CD4-positive, alpha-beta T cell treated with Interferon gamma for 1 hour (primary cell): ENCODE measurements around the gene CACHD1.

Experiments used
- DNase-seq: peaks from one replicate; pipeline ENCODE4 v3.0.0-alpha.2; 2020

Gene CACHD1

DNA sequence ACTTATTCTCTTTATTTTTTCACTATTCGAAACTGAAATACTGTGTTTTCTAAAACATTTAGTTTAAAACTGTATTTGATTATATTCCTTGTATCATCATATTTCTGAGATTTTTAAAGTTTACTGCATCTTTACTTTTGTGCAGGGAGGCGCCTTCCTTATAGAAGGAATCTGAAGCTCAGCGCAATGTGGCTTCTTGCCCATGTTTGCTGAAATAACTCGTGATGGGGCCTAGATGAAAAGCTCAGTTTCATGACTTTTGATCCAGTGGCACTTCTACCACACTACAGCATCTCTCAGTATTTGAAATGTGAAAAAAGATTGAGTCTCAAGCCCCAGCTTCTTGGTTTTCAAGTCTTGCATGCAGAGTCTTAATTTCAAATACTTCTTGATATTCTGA is 28.4 kb downstream of the CACHD1 start:
- no peak for DNase-seq

DNA sequence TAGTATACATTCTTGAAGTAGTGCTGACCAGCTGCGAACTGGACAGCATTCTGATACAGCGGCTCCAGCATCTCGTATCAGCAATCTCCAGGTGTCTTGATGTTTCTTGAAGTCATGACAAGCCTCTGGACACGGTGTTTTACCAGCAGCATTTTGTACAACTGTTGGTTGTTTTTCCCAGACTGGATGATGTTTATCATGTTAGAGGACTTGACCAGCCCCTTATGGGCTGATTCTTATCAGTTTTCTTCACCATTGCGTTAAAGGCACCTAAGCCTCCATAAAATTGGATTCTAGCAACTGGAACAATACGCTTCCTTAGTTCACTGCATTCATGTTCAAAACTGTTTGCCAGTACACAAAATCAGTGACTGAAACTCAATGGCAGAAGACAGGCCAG is 29.1 kb downstream of the CACHD1 start:
- no peak for DNase-seq

GRCh38 chr1:64499966-64500365 is 30.0 kb downstream of the CACHD1 start:
- no peak for DNase-seq

- DNase-seq, result no peak
Measured at GRCh38 chr1:64502083-64502482, 32.2 kb downstream of the CACHD1 start.

GRCh38 chr1:64502931-64503330 is 33.0 kb downstream of the CACHD1 start:
- no peak for DNase-seq

DNA sequence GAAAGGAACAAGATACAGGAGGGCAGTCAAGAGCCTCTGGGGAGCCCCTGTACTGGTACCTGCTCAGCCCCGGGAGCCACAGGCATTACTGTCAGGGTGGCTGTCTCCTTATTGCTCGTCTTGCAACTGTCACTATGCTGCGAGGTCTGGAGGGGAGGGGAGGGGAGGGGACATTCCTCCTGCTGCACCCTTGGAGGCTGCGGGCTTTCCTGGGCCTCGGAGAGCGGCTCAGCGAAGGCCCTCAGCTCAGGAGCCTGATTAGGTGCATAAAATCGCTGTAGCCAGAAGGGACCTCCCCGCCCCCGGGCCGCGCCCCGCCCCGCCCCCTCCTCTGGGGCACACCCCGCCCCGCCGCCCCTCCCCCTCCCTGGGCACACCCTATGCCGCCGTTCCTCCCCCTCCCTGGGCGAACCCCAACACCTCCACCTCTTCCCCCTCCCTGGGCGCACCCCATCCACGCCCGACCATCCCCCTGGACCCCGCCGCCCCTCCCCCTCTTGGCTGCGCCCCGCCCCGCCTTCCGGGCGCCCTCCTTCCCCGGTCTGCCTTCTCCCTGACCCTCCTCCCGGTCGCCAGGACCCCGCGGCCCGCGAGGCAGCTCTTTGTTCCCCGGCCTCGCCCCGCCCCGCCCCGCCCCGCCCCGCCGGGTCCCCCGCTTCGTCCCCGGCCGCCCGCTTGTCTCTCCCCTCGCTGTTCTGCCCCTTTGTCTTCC is 35.5 kb downstream of the CACHD1 start:
- DNase-seq, result peak; percentile 52

DNA sequence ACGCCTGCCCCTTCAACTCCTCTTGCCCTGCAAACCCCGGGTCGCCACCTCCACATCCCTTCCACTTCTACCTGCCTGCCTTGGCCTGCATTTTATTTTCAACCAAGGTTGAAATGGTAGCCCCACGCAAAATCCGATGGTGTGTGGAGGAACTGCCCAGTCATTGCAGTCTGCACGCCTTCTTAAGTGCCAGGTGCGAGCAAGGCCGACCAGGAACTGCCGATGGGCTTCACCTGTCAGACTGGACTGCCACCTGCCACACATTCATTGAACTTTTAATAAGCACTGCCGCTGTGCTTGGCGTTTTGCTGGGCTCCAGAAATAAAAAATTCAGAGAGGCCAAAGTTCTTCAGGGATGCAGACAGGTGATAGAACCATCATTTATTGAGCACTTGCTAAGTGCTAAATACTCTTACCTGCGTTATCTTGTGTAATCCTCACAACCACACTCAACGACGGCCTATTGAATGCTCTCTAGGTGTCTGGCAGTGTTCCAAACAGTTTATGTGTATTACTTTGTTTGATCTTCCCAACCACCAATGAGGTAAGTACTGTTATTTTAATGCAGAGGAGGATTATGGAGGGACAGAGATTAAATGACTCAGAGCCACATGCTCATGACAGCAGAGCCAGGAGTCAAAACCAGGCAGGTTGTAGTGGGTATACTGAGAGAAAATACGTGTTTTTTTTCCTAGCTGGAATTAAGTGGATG is 36.2 kb downstream of the CACHD1 start:
- DNase-seq, result peak; percentile 10

GRCh38 chr1:64508629-64509028 is 38.7 kb downstream of the CACHD1 start:
- DNase-seq, result no peak

DNA sequence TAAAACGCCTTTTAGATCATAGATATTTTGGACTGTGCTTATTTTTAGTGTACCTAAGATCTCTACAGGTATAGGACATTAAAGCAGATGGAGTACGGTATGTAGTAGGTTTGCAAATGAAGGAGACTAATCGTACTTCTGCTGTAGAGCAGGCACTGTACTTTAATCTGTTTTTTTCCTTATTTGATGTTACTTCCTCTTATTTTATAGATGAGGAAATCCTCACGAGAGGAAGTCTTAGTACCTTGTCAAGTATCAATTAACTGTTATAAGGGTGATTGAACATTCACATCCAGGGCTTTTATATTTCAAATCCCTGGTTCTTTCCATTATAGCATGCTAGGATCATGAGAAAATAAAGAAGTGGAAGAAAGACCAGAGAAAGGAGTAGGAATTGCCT is 41.1 kb downstream of the CACHD1 start:
- DNase-seq, result no peak

DNA sequence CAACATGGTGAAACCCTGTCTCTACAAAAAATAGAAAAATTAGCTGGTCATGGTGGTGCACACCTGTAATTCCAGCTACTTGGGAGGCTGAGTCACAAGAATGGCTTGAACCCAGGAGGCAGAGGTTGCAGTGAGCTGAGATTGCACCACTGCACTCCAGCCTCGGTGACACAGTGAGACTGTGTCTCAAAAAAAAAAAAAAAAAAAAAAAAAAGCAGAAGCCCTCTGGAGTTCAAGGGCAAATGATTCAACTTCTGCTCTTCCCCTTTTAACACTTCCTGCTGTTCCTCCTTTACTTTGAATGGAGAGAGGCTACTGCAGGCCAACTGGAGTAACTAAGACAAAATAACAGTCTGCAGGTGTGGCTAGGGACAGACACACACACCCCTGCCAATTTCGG is 42.3 kb downstream of the CACHD1 start:
- peak; percentile 25 for DNase-seq

GRCh38 chr1:64513545-64513944 is 43.6 kb downstream of the CACHD1 start:
- DNase-seq, result no peak

DNA sequence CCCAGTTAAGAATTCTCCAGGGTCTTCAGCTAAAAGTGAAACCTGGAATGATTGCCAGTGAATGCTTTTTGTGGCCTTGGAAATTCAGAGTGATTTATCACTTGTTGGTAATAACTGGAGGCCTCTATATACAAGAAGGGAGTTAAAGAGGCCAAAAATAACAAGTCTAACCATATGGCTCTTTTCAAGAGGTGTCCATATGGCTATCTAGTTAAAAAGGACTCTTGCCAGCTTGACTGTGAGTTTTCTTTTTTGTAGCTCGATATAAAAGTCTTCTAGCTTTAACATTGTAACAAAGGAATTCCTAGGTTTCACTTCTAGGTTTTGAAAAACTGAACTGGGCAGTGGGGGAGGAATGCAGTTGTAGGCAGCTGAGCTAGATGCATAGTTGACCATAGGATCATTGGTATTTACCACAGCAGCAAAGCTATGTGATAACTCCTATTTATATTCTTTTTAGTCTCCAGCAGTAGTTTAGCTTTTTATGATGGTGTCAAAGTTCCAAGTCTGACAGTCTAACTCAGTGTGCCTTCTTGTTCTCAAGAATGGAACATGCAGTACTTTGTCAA is 44.4 kb downstream of the CACHD1 start:
- DNase-seq, result no peak

GRCh38 chr1:64515427-64515826 is 45.5 kb downstream of the CACHD1 start:
- DNase-seq, result no peak

DNA sequence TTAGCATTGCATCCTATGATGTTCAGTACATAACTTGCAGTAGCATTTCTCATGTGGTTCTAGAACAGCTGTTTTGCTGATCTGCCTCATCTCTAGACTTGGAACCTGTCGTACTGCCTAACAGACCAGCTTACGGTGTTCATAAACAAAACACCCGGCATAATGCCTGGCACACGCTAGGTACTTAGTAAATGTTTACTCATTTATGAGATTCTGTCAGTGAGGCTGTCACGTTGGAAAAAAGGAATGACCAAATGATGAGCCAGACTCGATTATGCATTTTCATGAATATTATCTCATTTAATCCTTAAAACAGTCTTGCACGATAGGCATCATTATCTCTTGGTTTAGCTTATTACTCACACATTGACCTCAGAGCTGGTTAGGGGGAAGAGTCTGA is 46.4 kb downstream of the CACHD1 start:
- no peak for DNase-seq

GRCh38 chr1:64516803-64517568 is 47.1 kb downstream of the CACHD1 start:
- DNase-seq, result no peak

DNA sequence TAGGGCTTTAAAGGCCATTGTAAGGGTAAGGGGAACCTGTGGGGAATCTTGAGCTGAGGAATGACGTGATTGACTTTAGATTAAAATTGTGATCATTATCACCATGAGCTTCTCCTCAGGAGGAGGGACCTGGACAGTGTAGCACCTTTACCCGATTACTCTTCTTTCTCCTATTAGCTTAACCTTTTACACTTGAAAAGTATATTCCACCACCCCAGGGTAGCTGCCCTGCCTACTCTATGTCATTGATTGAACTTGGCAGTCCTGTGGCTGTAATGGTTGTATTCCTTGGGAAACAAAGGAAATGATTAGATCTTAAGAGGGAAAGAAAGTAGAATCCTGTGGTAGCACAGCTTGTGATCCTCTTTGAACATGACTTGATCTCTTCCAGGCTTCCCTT is 47.7 kb downstream of the CACHD1 start:
- DNase-seq, result no peak

GRCh38 chr1:64518692-64519481 is 49.0 kb downstream of the CACHD1 start:
- DNase-seq, result no peak

- DNase-seq, result no peak
Measured at GRCh38 chr1:64519901-64520300, 50.0 kb downstream of the CACHD1 start.

- no peak for DNase-seq
Measured at GRCh38 chr1:64522740-64523139, 52.8 kb downstream of the CACHD1 start.

DNA sequence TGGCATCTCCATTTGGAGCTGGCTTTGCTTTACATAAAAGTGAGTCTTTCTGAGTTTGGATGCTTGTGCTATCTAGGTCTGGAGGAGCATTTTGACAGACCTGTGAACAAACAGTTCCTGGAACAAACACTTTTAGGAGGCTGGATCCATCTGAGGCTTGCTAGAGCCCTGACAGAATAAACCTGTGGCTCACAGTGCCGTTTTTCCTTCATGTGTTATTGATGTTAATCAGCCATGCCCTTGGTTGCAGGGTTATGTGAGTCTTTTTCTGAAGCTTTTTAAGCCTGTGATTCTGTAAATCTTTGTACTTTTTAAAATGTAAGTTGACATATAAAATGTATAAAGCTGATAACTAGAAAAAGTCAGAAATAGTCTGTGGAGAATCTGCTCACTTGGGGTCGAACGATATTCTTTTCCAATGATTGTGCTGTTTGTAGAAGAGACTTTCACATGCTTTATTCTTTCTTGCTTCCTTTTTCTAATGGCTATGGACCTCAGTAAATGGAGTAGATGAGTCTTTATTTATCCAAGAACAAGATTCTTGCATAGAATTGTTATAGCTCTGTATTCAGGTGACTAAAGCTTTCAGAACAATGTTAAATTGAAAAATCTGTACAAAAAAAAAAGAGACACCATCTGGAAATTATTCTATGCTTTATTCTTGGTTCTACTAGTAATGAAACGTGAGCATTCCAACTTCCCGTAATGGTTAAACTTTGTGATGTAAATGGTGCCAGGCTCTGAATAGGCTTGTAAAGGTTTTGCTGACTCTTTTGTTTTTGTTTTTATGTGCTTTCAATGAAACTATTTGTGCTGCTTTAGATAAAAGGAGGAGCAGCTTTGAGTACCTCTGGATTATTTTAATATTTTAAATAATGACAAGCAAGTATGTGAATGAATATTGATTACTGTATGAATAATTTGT is 53.7 kb downstream of the CACHD1 start:
- DNase-seq, result no peak

GRCh38 chr1:64524614-64525013 is 54.7 kb downstream of the CACHD1 start:
- no peak for DNase-seq
